ENCODE measurements around the gene PCED1B.
"Not testable (repeated sequence)": the region's sequence is repeated elsewhere in the genome, so short reads cannot be mapped to it uniquely, and the experiment has no call there.

The PCED1B gene

GRCh38 chr12:47209014-47209413 lies 129.6 kb downstream of the PCED1B start:
- DNase-seq (ENCODE audit: low spot score): no peak

- DNase-seq (ENCODE audit: low spot score): no peak
Measured at GRCh38 chr12:47210776-47211175, 131.4 kb downstream of the PCED1B start.

GRCh38 chr12:47212701-47213039 lies 133.2 kb downstream of the PCED1B start:
- no peak for DNase-seq (ENCODE audit: low spot score)

- no peak for DNase-seq (ENCODE audit: low spot score)
Measured at GRCh38 chr12:47213396-47213795, 134.0 kb downstream of the PCED1B start.

- no peak for DNase-seq (ENCODE audit: low spot score)
Measured at GRCh38 chr12:47214001-47214619, 134.7 kb downstream of the PCED1B start.

- DNase-seq (ENCODE audit: low spot score): no peak
Measured at GRCh38 chr12:47214771-47215170, 135.3 kb downstream of the PCED1B start.

GRCh38 chr12:47216150-47216677 lies 136.8 kb downstream of the PCED1B start:
- DNase-seq (ENCODE audit: low spot score): no peak

GRCh38 chr12:47217595-47217869 lies 138.1 kb downstream of the PCED1B start:
- DNase-seq (ENCODE audit: low spot score): not testable (repeated sequence)

- DNase-seq (ENCODE audit: low spot score): no peak
Measured at GRCh38 chr12:47218191-47218654, 138.8 kb downstream of the PCED1B start.

GRCh38 chr12:47219243-47219642 lies 139.8 kb downstream of the PCED1B start:
- DNase-seq (ENCODE audit: low spot score): no peak

GRCh38 chr12:47221256-47222023 lies 142.0 kb downstream of the PCED1B start:
- no peak for DNase-seq (ENCODE audit: low spot score)

GRCh38 chr12:47222520-47223030 lies 143.2 kb downstream of the PCED1B start:
- no peak for DNase-seq (ENCODE audit: low spot score)

- no peak for DNase-seq (ENCODE audit: low spot score)
Measured at GRCh38 chr12:47223031-47223847, 143.8 kb downstream of the PCED1B start.

- no peak for DNase-seq (ENCODE audit: low spot score)
Measured at GRCh38 chr12:47223848-47224213, 144.4 kb downstream of the PCED1B start.

GRCh38 chr12:47224563-47225133 lies 145.2 kb downstream of the PCED1B start:
- no peak for DNase-seq (ENCODE audit: low spot score)

GRCh38 chr12:47225356-47225755 lies 145.9 kb downstream of the PCED1B start:
- DNase-seq (ENCODE audit: low spot score): no peak

GRCh38 chr12:47226199-47226598 lies 146.8 kb downstream of the PCED1B start:
- DNase-seq (ENCODE audit: low spot score): no peak

GRCh38 chr12:47228802-47229201 lies 149.4 kb downstream of the PCED1B start:
- no peak for DNase-seq (ENCODE audit: low spot score)

- no peak for DNase-seq (ENCODE audit: low spot score)
Measured at GRCh38 chr12:47231456-47231855, 152.0 kb downstream of the PCED1B start.

- no peak for DNase-seq (ENCODE audit: low spot score)
Measured at GRCh38 chr12:47234576-47235141, 155.2 kb downstream of the PCED1B start.

- DNase-seq (ENCODE audit: low spot score): no peak
Measured at GRCh38 chr12:47235258-47236040, 156.0 kb downstream of the PCED1B start.

Measured in RKO (cell line).